ENCODE results near the gene IQSEC3.

IQSEC3 gene

DNA sequence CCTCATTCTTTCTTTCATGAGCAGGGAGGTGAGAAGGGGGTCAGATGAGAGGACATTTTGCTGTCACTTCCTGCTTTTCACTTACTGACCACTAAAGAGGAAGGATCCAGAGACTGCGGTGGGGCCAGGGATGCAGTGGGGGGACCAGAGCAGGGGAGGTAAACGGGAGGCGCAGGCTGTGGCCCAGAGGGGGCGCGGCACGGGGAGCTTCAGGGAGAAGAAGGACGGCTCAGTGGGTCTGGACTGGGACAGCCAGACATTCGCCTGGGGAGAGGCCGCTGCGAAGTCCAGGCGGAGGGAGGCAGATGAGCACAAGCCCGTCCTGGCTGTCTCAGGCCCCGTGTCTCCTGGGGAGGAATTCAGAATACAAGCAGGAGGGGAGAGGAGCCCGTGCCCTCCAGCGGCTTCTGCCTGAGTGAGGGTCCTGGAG lies 106.2 kb downstream of the IQSEC3 start:
- no peak overlapping the region for H2BK15ac ChIP-seq (ENCODE audit: low read depth, poor library complexity, severe bottlenecking)
- H4K91ac ChIP-seq (ENCODE audit: low read length) = no peak overlapping the region
- no peak overlapping the region for H2BK5ac ChIP-seq (ENCODE audit: low read depth, low read length, poor library complexity, severe bottlenecking)
- H3K9ac ChIP-seq (ENCODE audit: low read length) = no peak overlapping the region
- WGBS = 81% methylated on average over 15 of the region's 15 CpGs
- H2BK12ac ChIP-seq (ENCODE audit: low read length in 2 of 2) = peak overlapping the region in 1 of 2 experiments; percentile 8
- no peak overlapping the region for H3K18ac ChIP-seq (ENCODE audit: low read depth in 1 of 2, low read length in 2 of 2)
- H3K14ac ChIP-seq (ENCODE audit: low read length in 2 of 2) = no peak overlapping the region
- no peak overlapping the region for H2BK120ac ChIP-seq (ENCODE audit: low read depth, low read length)
- H3K27me3 ChIP-seq (ENCODE audit: control insufficient read depth in 1 of 2, insufficient read depth in 1 of 2, low read length in 2 of 2) = peaks cover 0 to 51% of the 10 kb centered on the region in 2 experiments
- H3K4me3 ChIP-seq (ENCODE audit: insufficient read depth in 1 of 2, low read depth in 1 of 2, low read length in 2 of 2) = no peak overlapping the region
- no peak overlapping the region for H4K8ac ChIP-seq (ENCODE audit: low read length)
- peaks cover 0 to 3% of the 10 kb centered on the region in 2 experiments for H3K36me3 ChIP-seq (ENCODE audit: control insufficient read depth in 1 of 2, insufficient read depth in 2 of 2, low read depth in 1 of 2, low read length in 2 of 2)
- H3K4ac ChIP-seq (ENCODE audit: low read depth in 1 of 2, low read length in 2 of 2) = no peak overlapping the region
- DNase-seq = no peak
- no peak overlapping the region for H2AFZ ChIP-seq (ENCODE audit: low read depth, low read length)
- H3K4me2 ChIP-seq (ENCODE audit: low read length, poor library complexity, severe bottlenecking) = no peak overlapping the region
- peaks cover 2% of the 10 kb centered on the region for H3K79me1 ChIP-seq (replicated peaks; ENCODE audit: low read length, poor library complexity, severe bottlenecking)
- no peaks in the 10 kb centered on the region for H3K9me3 ChIP-seq (ENCODE audit: control insufficient read depth, low read length)
- H2AK5ac ChIP-seq (ENCODE audit: low read length, severe bottlenecking) = peak overlapping the region; percentile 18
- no peak overlapping the region for H3K27ac ChIP-seq (ENCODE audit: low read length, poor library complexity, severe bottlenecking)
- H3K4me1 ChIP-seq (ENCODE audit: control insufficient read depth, insufficient read depth, low read depth, low read length) = peaks cover 90% of the 10 kb centered on the region
- no peak overlapping the region for H3K23ac ChIP-seq (ENCODE audit: low read length in 2 of 2)

DNA sequence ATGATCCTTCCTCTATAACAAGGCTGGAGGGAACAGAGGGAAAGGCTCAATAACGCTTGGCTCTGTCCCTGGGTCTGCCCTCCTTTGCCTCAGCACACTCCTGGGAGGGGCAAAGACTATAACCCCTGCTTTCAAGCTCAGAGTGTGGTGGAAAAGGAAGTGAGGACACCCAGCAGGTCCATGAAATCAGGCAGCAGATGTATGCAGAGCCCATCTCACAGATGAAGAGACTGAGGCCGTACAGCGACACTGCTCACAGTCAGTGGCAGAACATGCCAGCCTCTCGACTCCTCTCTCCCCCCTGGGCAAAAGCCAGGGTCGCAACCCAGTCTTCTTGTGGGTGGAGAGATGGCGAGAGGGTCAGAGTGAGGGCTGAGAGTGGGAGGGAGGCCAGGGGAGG lies 107.6 kb downstream of the IQSEC3 start:
- Histone ChIP-seq H3K9me3 (ENCODE audit: control insufficient read depth, low read length) (no peaks in the 10 kb centered on the region), H3K4me2 (ENCODE audit: low read length, poor library complexity, severe bottlenecking) (no peak overlapping the region), H3K79me1 (replicated peaks; ENCODE audit: low read length, poor library complexity, severe bottlenecking) (peaks cover 2% of the 10 kb centered on the region), H2BK12ac (ENCODE audit: low read length in 2 of 2) (no peak overlapping the region), H3K14ac (ENCODE audit: low read length in 2 of 2) (no peak overlapping the region), H4K91ac (ENCODE audit: low read length) (no peak overlapping the region), H3K27ac (ENCODE audit: low read length, poor library complexity, severe bottlenecking) (no peak overlapping the region), H3K4me3 (ENCODE audit: insufficient read depth in 1 of 2, low read depth in 1 of 2, low read length in 2 of 2) (no peak overlapping the region), H2AFZ (ENCODE audit: low read depth, low read length) (no peak overlapping the region), H2BK120ac (ENCODE audit: low read depth, low read length) (no peak overlapping the region), H4K8ac (ENCODE audit: low read length) (no peak overlapping the region), H3K18ac (ENCODE audit: low read depth in 1 of 2, low read length in 2 of 2) (no peak overlapping the region), H2BK5ac (ENCODE audit: low read depth, low read length, poor library complexity, severe bottlenecking) (no peak overlapping the region), H3K36me3 (ENCODE audit: control insufficient read depth in 1 of 2, insufficient read depth in 2 of 2, low read depth in 1 of 2, low read length in 2 of 2) (peaks cover 0 to 3% of the 10 kb centered on the region in 2 experiments), H3K4me1 (ENCODE audit: control insufficient read depth, insufficient read depth, low read depth, low read length) (peaks cover 90% of the 10 kb centered on the region), H2AK5ac (ENCODE audit: low read length, severe bottlenecking) (peak overlapping the region; percentile 33), H3K9ac (ENCODE audit: low read length) (no peak overlapping the region), H3K27me3 (ENCODE audit: control insufficient read depth in 1 of 2, insufficient read depth in 1 of 2, low read length in 2 of 2) (peaks cover 0 to 39% of the 10 kb centered on the region in 2 experiments), H3K4ac (ENCODE audit: low read depth in 1 of 2, low read length in 2 of 2) (no peak overlapping the region), H2BK15ac (ENCODE audit: low read depth, poor library complexity, severe bottlenecking) (no peak overlapping the region), H3K23ac (ENCODE audit: low read length in 2 of 2) (no peak overlapping the region)
- 86% methylated on average over 4 of the region's 6 CpGs for WGBS
- no peak for DNase-seq

- H3K4ac ChIP-seq (ENCODE audit: low read depth in 1 of 2, low read length in 2 of 2) = no peak overlapping the region
- no peak overlapping the region for H3K14ac ChIP-seq (ENCODE audit: low read length in 2 of 2)
- no peak overlapping the region for H2AFZ ChIP-seq (ENCODE audit: low read depth, low read length)
- H3K18ac ChIP-seq (ENCODE audit: low read depth in 1 of 2, low read length in 2 of 2) = no peak overlapping the region
- no peak for DNase-seq
- no peak overlapping the region for H3K23ac ChIP-seq (ENCODE audit: low read length in 2 of 2)
- no peak overlapping the region for H2BK5ac ChIP-seq (ENCODE audit: low read depth, low read length, poor library complexity, severe bottlenecking)
- peaks cover 0 to 3% of the 10 kb centered on the region in 2 experiments for H3K36me3 ChIP-seq (ENCODE audit: control insufficient read depth in 1 of 2, insufficient read depth in 2 of 2, low read depth in 1 of 2, low read length in 2 of 2)
- H2BK120ac ChIP-seq (ENCODE audit: low read depth, low read length) = no peak overlapping the region
- no peak overlapping the region for H3K4me2 ChIP-seq (ENCODE audit: low read length, poor library complexity, severe bottlenecking)
- H3K27ac ChIP-seq (ENCODE audit: low read length, poor library complexity, severe bottlenecking) = no peak overlapping the region
- H3K4me3 ChIP-seq (ENCODE audit: insufficient read depth in 1 of 2, low read depth in 1 of 2, low read length in 2 of 2) = no peak overlapping the region
- no peak overlapping the region for H4K91ac ChIP-seq (ENCODE audit: low read length)
- H2AK5ac ChIP-seq (ENCODE audit: low read length, severe bottlenecking) = no peak overlapping the region
- peaks cover 2% of the 10 kb centered on the region for H3K79me1 ChIP-seq (replicated peaks; ENCODE audit: low read length, poor library complexity, severe bottlenecking)
- no peak overlapping the region for H3K9ac ChIP-seq (ENCODE audit: low read length)
- WGBS = 85% methylated on average over 22 of the region's 23 CpGs
- H3K9me3 ChIP-seq (ENCODE audit: control insufficient read depth, low read length) = no peaks in the 10 kb centered on the region
- H4K8ac ChIP-seq (ENCODE audit: low read length) = no peak overlapping the region
- no peak overlapping the region for H2BK12ac ChIP-seq (ENCODE audit: low read length in 2 of 2)
- no peak overlapping the region for H2BK15ac ChIP-seq (ENCODE audit: low read depth, poor library complexity, severe bottlenecking)
- H3K27me3 ChIP-seq (ENCODE audit: control insufficient read depth in 1 of 2, insufficient read depth in 1 of 2, low read length in 2 of 2) = peaks cover 0 to 34% of the 10 kb centered on the region in 2 experiments
- H3K4me1 ChIP-seq (ENCODE audit: control insufficient read depth, insufficient read depth, low read depth, low read length) = peaks cover 90% of the 10 kb centered on the region
Measured at GRCh38 chr12:174596-174995, 108.0 kb downstream of the IQSEC3 start.

DNA sequence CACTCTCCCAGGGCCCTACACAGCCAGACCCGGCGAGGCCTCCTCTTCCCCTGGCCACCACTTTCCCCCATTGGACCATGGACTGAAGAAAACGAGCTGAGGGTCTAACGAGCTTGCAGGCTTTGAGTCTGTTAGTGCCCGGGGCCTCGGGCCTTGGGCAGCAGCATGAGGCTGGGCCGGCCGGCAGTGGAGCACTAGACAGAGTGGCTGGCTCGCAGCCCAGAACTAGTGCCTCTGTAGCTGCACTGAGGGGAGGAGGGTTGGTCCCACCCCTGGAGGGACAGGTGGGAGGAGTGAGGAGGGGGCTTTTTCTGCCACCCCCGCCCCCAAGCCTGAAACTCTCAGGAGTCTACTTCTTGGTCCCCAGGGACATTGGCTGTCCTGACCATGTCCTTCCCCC lies 108.7 kb downstream of the IQSEC3 start:
- Histone ChIP-seq H2BK15ac (ENCODE audit: low read depth, poor library complexity, severe bottlenecking) (no peak overlapping the region), H3K23ac (ENCODE audit: low read length in 2 of 2) (no peak overlapping the region), H3K14ac (ENCODE audit: low read length in 2 of 2) (no peak overlapping the region), H2AFZ (ENCODE audit: low read depth, low read length) (no peak overlapping the region), H2AK5ac (ENCODE audit: low read length, severe bottlenecking) (no peak overlapping the region), H3K18ac (ENCODE audit: low read depth in 1 of 2, low read length in 2 of 2) (no peak overlapping the region), H3K79me1 (replicated peaks; ENCODE audit: low read length, poor library complexity, severe bottlenecking) (peaks cover 2% of the 10 kb centered on the region), H4K91ac (ENCODE audit: low read length) (no peak overlapping the region), H2BK120ac (ENCODE audit: low read depth, low read length) (no peak overlapping the region), H3K4me3 (ENCODE audit: insufficient read depth in 1 of 2, low read depth in 1 of 2, low read length in 2 of 2) (no peak overlapping the region), H3K36me3 (ENCODE audit: control insufficient read depth in 1 of 2, insufficient read depth in 2 of 2, low read depth in 1 of 2, low read length in 2 of 2) (peaks cover 0 to 3% of the 10 kb centered on the region in 2 experiments), H3K4ac (ENCODE audit: low read depth in 1 of 2, low read length in 2 of 2) (no peak overlapping the region), H4K8ac (ENCODE audit: low read length) (no peak overlapping the region), H3K27ac (ENCODE audit: low read length, poor library complexity, severe bottlenecking) (no peak overlapping the region), H3K4me2 (ENCODE audit: low read length, poor library complexity, severe bottlenecking) (no peak overlapping the region), H3K9ac (ENCODE audit: low read length) (no peak overlapping the region), H2BK5ac (ENCODE audit: low read depth, low read length, poor library complexity, severe bottlenecking) (no peak overlapping the region), H3K27me3 (ENCODE audit: control insufficient read depth in 1 of 2, insufficient read depth in 1 of 2, low read length in 2 of 2) (peaks cover 0 to 31% of the 10 kb centered on the region in 2 experiments), H2BK12ac (ENCODE audit: low read length in 2 of 2) (no peak overlapping the region), H3K9me3 (ENCODE audit: control insufficient read depth, low read length) (no peaks in the 10 kb centered on the region), H3K4me1 (ENCODE audit: control insufficient read depth, insufficient read depth, low read depth, low read length) (peaks cover 89% of the 10 kb centered on the region)
- whole genome bisulfite sequencing = 74% methylated on average over 9 of the region's 10 CpGs
- no peak for DNase-seq
